Body of pancreas (tissue), 4 donors: ENCODE data around the gene SELENOP.

Source experiments
- CTCF ChIP-seq, 7 experiments: fragments of 450-650 bp in 4 of 7; fragments of 200-600 bp in 3 of 7; sonication (generic) in 3 of 7; IDR thresholded peaks; one replicate each; pipeline ENCODE4 v1.5.1; 2016 to 2019; ENCODE audit warnings: antibody characterized with exemption in 7 of 7
- POLR2A ChIP-seq, 3 donors: fragments of 450-650 bp; IDR thresholded peaks; one replicate each; pipeline ENCODE4 v1.6.1; 2016; ENCODE audit warnings: antibody characterized with exemption in 3 of 3, mild to moderate bottlenecking in 2 of 3

- TF ChIP-seq CTCF (IDR thresholded peaks at IDR 0.05) (no peak), POLR2A (IDR thresholded peaks at IDR 0.05) (no peak)
Observed at GRCh38 chr5:42791151-42791550, 20.5 kb downstream of the SELENOP start.
